ENCODE results near the gene DACH1.

Gene DACH1

DNA sequence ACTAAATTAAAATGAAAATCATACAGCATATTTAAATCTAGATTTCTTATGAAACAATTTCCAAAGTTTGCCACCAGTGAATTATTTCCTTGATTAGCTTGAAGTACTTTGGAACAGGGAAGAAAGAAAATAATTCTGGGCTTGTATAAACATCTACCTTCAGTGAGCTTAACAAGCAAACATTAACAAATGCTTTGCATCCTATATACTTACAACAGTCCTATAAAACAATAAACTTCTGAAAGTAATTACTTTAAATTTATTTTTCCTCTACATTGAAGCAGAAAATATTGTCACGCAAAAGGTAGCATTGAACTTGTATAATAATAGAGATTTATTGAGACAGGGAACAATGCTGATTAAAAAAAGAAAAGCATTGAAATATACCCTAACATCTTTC lies 164.8 kb downstream of the DACH1 start:
- DNase-seq (ENCODE audit: low spot score): no peak

DNA sequence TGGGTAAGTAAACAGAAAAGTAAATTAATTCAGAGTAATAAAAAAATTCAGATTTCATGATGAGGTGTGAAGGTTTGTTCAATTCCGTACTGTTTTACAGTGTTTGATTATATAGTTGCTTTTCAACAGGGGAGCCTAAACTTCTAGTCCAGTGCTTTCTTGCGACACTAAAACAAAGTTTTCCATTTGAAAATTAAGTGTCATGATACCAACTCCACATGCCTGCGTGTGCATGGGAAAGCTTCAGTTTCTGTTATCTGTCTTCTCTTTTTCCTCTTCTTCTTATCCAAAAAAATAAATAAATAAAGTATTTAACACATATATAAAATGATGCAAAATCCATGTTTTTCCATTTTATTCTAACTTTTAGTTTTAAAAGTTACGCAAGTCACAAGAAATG lies 165.3 kb downstream of the DACH1 start:
- no peak for DNase-seq (ENCODE audit: low spot score)

DNA sequence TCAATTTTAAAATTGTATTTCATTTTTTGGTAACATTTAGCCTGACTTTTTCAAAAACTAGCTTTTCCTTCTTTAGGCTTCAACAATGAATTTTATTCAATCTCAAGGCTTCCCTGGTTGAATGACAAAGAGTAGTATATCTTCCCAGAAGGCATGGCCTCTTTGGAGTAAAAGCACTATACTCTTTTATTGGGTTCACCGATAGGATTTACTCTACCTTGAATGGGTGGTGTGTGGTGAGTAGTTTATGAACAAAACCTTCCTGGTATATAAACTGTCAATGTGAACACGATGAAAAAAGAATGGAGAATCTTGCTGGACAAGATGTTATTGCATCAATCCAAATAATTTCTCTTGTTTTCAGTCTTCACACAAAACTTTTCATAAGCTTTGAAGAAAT lies 167.7 kb downstream of the DACH1 start:
- no peak for DNase-seq (ENCODE audit: low spot score)

DNA sequence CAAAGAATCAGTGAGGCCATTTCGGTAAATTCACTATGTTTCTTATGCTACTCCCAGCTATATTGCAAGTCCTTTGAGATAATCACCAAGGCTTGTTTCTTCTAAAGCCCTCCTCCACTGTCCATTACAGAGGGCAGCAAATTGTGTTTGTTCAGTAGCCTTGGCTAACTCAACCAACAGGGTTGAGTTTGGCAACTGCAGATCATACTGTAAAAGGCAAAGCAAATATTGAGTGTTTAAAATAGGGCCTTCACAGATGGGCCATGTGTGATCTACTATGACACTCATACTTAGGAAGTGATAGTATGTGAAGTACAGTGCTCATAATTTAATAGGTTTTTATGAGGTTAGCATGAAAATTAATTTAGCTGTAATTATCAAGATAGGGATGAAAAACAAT lies 171.3 kb downstream of the DACH1 start:
- no peak for DNase-seq (ENCODE audit: low spot score)

DNA sequence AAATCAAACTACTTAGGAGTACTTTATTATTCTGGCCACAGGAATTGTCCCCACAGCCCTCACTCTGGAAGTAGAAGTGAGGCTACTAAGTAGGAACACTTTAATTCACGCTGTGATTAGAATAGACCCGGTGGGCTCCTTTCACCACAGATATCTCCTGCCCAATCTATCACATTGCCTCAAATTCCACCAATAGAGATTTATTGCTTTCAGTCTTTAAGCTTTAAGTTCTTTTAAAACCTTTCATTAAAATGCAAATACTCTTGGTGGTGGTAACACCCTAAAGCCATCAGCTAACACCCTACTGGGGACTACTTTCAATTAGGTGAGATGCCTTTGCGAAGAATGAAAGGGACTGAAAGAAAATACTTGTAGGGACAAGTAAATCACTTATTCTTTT lies 181.9 kb downstream of the DACH1 start:
- no peak for DNase-seq (ENCODE audit: low spot score)

DNA sequence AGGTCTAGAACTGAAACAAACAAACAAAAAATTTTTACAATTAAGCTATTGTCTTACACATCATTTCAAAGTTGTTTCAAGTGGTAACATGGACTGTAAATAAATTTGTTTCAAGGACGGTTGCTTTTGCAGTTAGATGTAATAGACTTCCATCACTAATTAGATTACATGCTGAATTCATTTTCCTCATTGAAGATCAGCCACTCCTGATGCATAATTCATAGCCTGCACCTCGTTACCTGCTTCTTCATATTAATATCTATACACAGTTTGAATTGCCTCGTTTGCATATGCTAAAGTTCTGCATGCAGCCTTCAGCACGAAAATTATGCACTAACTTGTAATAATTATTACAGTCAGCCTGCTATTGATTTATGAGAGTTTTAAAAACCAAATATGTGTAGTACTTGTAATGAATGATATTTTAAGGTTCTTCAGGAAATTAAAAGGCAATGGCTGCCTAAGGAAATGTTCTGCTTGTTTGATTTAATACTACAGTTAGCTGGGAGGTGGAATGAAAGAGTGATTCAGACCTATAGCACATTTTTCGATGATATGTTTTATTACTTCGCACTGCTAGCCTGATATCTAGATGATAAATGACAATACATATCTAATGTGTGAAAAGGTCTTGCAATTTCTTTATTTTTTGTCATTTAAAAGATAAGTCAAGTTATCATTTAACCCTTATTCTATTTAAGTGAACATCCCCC lies 184.9 kb downstream of the DACH1 start:
- no peak for DNase-seq (ENCODE audit: low spot score)

DNA sequence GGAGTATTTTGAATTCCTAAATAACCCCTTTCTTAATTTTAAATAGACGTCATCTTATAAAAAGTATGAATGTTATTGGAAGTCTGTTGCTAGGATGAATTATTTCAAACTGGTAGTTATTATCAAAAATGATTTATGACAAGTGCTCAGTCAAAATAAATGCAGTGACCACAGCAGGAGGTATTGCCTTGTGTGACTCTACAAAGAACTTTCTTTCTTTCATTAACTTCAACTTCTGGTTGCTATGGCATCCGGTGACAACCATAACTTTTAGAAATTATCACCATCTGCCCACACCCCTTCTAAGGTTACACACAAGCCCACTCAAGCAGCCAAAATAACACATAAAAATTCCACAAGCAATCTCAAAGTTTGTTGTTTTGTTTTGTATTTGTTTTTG lies 189.9 kb downstream of the DACH1 start:
- no peak for DNase-seq (ENCODE audit: low spot score)

DNA sequence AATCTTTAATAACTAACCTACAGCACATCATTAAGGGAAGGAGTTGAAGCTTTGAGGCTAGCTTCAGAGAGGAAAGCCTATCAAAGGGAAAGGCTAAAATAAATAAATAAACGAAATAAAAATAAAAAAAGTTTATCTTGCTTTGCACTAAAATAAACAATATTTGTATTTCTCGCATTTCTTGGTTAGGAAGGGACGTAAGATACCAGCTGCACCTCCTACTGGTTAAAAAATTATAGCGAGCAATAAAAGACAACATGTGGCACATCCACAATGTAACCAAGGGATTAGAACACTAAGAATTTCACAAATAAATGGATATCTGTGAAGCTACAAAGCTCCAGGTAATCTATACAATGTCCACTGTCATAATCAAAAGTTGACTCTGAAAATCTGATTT lies 194.5 kb downstream of the DACH1 start:
- no peak for DNase-seq (ENCODE audit: low spot score)

DNA sequence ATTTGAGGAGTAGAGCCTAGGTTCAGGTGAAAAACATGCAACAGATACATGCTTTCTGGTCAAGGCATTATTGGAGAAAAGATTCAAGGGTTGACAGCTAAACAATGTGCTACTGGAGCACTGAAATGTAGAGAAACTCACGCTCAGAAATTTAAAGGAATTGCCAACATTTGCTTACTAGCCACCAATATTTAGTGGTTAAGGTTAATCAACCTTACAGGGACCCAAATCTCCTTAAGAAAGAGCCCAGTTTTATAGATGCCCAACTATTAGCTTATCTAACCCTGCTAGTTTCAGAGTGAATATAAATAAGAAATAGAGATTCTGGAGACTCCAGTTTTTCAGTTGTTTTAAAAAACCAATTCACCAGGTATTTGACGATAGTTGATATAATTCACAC lies 203.6 kb downstream of the DACH1 start:
- DNase-seq (ENCODE audit: low spot score): no peak

DNA sequence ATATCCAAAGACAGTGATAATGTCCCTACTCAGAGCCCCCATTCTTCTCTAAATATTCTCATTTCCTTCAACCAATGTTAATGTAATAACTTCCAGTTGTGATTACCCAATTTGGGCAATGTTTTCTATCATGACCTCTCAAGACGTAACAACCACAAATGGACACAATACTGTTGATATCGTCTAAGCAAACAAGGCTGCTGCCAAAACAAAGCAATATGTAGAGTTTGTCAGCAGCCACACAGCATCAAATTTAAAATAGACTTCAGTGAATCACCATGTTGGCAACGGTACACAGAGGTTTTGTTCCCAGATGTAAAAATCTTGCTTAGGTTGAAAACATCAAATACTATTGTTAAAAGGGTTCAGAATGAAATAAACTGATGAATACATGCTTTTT lies 205.1 kb downstream of the DACH1 start:
- no peak for DNase-seq (ENCODE audit: low spot score)

DNA sequence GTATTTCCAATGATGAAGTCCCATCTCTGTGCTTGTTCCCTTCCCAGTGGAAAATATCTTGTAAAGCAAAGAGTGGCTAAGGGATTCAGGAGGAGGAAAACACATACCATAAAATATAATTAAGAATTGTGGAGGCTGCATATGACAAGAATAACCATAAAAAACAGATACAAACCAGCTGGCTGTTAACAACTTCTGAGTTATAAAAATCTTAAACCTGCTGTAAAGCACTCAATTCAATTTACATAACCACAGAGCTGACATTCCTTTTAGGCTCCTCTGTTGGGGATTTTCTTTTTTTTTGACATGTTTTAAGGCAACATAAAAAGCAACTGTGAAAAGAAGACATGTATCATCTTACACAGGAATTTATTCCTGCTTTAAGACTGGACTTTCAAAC lies 207.6 kb downstream of the DACH1 start:
- DNase-seq (ENCODE audit: low spot score): no peak

DNA sequence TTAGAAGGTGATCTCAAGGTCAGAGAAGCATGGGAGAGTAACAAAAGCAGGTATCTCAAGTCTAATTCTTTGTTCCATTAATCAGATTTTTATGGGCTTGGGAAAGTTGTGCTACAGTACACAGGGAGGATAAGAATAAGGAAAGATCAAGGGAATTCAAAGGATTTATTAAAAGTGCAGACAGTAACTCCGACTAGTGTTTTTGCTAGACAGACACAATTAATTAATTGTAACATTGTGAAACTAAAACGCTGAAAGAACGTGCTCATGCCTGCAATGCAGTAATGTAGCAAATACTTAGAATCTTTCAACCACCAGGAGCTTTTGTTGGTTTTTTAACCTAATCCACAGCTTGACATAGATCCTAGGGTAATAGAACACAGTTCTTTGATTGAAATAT lies 221.5 kb downstream of the DACH1 start:
- no peak for DNase-seq (ENCODE audit: low spot score)

DNA sequence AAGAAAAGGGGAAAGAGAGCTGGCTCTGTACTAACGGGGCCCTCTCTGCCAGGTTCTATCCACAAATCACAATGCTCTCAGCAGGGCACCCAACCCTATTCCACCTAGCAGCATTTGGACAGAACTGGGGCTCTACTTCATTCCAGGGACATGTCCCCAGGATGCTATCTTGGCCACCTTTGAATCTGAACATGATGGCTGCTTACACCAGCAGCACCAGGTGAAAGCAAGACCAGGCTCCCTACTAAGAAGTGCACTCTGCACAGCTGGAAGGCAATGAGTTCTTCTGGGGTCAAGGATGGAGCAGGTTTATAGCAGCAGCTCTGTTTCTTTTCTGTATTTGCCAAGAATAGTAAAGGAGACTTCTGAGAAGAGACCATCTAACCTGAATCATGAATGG lies 222.4 kb downstream of the DACH1 start:
- no peak for DNase-seq (ENCODE audit: low spot score)

DNA sequence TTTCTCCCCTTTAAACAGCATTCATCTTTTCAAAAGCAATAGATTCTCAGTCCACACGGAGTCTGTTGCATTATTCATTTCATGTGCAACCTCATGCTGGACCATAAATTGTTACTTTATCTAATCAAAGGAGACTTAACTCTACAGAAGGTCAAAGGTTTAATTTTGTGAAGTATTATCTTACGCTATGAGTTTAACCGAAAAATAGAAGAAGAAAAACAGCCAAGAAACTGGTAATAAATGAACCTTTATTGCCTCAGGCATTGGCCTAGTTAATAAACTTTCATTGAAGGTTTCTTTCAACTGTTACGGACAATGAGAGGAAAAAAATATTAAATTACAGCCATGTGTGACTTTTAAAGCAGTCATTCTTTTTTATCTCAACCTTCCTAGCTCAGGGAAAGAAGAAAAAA lies 223.6 kb downstream of the DACH1 start:
- no peak for DNase-seq (ENCODE audit: low spot score)

DNA sequence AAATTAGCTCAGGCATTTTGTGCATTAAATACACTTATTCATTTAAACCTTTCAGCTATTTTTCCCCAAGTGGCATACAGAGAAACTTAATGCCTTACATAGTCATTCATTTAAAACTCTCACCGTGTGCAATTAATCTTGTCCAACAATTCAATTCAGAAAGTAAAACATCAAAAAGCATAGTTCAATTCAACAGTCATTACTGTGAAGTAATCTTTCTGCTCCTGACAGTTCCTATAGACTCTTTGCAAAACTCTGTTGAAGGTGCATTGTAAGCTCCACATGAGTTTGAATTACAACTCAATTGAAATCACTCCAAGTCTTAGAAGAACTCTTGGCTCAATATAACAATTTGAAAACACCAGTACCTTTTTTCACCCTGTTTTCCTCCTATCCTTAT lies 228.3 kb downstream of the DACH1 start:
- DNase-seq (ENCODE audit: low spot score): no peak

DNA sequence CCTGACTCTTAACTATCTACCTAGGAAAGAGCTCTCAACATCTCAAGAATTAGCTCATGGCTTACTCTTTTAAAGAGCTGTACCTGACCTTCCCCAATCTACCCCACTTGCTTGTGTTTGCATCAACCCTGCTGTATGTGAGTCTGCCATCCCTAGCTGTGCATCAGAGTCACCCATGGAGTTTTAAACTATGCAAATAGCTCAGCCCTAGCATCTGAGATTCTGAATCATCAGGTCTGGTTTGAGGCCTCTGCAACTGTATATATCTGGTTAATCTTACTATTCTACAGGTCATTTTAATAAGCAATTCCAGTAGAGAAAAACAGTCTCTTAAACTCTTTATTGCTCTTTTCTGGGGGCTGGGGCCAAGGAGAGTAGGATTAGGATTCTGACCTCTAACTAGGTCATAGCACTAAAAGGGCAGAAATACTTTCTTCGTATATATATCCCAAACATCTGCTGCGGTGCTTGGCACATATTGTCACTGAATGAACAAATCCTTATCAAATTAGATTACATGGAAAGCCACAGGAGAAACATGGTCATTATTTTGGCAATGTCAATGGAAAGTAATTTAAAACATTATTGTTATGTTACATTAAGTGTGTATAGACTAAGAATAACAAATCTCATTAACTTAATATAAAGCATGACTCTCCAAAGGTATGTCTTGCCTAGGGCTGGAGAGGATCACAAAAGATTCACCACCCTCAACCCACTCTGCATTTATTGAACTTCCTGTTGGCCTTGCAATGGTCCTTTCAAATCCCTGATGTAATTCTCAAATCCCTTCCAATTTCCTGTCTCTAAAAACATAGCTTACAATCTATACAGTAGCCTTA lies 232.2 kb downstream of the DACH1 start:
- no peak for DNase-seq (ENCODE audit: low spot score)

DNA sequence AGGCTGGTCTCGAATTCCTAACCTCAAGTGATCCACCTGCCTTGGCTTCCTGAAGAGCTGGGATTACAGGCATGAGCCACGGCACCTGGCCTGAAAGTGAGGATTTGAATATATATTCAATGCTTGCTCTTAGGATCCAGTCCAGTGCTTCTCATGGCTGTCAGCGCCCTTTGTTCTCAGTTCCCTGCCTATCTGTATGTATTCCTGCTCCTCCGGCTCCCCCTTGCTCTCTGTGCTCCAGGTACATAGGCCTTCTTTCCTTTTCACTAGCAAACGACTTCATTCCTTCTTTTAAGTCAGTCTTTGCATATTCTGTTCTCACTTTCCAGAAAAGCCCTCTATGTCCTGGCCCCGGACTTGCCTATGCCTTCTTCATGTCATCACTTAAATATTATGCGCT lies 232.8 kb downstream of the DACH1 start:
- no peak for DNase-seq (ENCODE audit: low spot score)

DNA sequence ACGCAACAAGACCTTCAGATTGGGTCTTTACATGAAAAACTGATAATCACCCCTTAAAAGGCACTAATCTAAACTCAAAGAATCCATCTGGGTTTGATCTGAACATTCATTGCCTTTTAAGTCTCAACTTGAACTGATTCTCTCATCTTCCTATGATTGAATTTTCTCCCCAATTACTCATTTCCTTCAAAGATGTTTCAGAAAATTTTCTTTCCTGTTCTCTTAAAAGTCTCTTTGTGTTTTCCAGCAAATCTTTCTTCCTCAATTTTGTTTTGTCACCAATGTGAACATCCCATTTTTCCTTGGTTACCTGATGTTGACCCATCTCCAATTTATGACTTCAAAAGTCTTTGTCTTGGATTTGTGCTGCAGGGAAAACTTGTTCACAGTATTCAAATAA lies 234.3 kb downstream of the DACH1 start:
- no peak for DNase-seq (ENCODE audit: low spot score)

DNA sequence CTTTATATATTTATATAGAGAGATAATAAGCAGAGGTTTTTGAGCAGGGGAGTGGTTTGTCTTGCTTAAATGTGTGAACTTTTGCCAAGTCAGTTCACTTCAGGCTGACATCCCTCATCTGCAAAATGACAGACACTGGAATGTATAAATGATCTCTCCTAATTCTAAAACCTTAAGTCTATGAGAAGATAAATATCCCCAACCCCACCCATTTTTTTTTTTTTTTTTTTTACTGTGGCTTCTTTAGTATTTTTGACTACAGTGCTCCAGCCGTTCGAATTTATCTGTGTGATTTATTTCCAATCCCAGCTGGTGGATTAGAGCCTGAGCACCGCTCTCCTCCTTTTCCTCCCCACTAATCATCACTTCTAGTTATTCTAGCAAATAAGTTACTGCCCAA lies 234.8 kb downstream of the DACH1 start:
- no peak for DNase-seq (ENCODE audit: low spot score)

DNA sequence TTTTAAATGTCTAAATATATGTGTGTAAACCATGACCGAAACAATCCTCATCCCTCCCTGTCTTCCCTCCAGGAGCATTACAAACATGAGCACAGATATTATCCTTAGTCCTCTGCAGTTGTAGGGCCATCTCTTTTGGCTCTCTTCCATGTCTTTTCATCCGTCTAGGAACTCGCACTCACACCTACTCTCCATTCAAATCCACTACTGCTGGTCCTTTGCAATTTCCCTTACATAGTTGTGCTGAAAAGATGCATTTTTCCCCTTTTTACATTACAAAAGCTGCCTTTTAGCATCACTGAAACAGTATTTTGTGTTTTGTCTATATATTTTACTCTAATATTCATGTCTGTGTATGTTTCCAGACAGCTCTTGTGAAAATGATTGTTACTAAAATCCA lies 237.8 kb downstream of the DACH1 start:
- no peak for DNase-seq (ENCODE audit: low spot score)

DNA sequence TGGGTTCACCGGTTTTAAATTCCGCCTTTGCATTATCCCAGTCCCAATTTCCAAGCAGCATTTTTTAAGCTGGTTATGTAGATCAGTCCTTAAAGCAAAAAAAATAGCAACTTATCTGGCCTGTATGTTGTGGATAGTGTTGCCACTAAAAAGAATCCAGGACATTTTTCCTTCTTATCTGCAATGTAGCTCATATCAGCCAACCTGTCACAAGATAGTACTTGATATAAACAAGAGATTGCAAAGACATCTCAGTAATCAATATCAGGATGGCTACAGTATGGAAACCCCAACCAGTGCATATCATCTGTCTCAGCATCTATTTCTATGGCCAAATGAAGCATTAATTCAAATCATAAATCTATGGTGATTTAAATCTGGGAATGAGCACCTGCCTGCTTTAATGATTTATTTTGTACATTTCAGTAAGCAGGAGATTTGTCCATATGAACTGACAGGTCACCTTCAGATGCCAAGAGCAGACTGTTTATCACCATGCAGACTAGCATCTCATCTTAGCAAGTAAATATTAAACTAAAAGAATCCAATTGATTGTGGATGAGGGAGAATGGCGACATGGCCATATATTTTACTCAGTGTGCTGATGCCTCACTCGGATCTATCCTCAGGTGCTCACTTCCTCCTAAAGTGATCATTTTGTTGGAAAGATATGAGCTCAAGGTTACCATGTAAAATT lies 240.4 kb downstream of the DACH1 start:
- DNase-seq (ENCODE audit: low spot score): no peak

DNA sequence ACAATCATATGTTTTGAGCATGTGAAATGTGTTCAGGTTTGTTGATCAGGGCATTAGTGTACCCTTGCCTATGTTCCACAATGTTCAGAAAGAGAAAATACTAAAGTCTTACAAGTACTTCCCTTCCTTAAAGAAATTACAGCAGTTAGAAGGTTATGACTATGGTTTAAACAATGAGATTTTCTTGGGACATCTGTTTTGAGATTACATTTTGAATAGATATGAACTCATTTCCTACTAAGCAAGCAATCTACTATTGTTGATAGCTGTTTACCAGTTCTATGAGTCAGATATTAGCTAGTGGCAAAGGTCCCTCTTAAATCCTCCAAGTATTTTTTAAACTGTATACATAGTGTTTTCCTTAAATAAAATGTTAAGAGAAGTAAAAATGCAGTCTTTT lies 241.3 kb downstream of the DACH1 start:
- DNase-seq (ENCODE audit: low spot score): no peak
